Measurements from ENCODE around the gene NGF. TPM values are rescaled to one million over a fixed set of nuclear protein-coding genes. Genes with fewer than 3 reads are reported as not detected.

The NGF gene
- total RNA-seq, 4 donors from 2014 or later, result 2.9 to 7.5 (median 3.8) TPM

DNA sequence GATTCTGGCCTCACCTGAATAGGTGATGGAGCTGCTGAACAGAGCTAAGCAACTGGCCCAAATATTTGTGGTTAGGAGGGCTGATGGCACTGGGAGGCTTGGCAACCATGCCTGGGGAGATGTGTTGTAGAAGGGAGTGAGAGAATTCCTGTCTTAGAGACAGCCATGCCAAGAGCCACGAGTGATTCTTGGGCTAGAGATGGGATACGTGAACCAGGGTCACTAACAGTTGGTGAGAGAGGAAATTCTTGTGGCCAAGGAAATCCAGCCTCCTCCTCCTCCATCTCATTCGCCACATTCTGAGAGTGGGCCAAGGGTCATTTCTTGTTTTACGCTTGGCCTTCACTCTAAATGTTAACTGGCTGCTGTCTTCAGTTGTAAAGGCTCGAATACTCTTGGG is 46.3 kb downstream of the NGF start:
- H3K27ac ChIP-seq (replicated peaks in 1 of 4), result no peak overlapping the region
- no peak overlapping the region for H3K4me3 ChIP-seq
- H3K9me3 ChIP-seq, result no peaks in the 10 kb centered on the region
- no peak for DNase-seq (ENCODE audit: extremely low spot score)
- intact Hi-C loops (cut with DNase I), result no loop called here
- peaks cover 0 to 6% (median 0%) of the 10 kb centered on the region in 4 donors for H3K4me1 ChIP-seq
- TF ChIP-seq, protein P1, sequence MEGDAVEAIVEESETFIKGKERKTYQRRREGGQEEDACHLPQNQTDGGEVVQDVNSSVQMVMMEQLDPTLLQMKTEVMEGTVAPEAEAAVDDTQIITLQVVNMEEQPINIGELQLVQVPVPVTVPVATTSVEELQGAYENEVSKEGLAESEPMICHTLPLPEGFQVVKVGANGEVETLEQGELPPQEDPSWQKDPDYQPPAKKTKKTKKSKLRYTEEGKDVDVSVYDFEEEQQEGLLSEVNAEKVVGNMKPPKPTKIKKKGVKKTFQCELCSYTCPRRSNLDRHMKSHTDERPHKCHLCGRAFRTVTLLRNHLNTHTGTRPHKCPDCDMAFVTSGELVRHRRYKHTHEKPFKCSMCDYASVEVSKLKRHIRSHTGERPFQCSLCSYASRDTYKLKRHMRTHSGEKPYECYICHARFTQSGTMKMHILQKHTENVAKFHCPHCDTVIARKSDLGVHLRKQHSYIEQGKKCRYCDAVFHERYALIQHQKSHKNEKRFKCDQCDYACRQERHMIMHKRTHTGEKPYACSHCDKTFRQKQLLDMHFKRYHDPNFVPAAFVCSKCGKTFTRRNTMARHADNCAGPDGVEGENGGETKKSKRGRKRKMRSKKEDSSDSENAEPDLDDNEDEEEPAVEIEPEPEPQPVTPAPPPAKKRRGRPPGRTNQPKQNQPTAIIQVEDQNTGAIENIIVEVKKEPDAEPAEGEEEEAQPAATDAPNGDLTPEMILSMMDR (IDR thresholded peaks at IDR 0.05), result no peak
- TF ChIP-seq EP300 (IDR thresholded peaks at IDR 0.05) (no peak), POLR2AphosphoS5 (IDR thresholded peaks at IDR 0.05) (no peak), POLR2A (IDR thresholded peaks at IDR 0.05; ENCODE audit: low read depth) (no peak)
- 88% methylated on average over 5 of the region's 5 CpGs for WGBS
- H3K27me3 ChIP-seq, result no peaks in the 10 kb centered on the region
- peaks cover 0 to 17% (median 2%) of the 10 kb centered on the region in 4 donors for H3K36me3 ChIP-seq

DNA sequence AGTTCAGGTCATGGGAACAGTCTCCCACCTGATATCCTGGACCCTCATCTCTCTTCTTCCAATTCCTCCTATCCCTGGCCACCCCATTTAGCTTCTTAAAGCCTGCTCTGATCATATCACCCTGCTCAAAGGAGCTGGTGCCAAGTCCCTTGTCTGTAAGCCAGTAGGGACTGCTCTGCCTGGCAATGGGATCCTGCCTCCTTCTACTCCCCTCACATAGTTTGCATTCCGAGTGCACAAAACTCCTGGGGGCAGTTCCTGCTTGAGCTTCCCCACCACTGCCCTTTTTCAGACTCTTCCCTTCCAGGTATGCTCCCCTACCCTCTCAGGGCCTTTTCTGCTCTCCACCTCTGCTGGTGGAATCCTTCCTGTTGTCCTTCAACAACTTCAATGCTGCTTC is 48.1 kb downstream of the NGF start:
- 76% methylated on average over 1 of the region's 1 CpG for WGBS
- no peaks in the 10 kb centered on the region for H3K27me3 ChIP-seq
- DNase-seq (ENCODE audit: extremely low spot score), result no peak
- no peak overlapping the region for H3K4me3 ChIP-seq
- H3K27ac ChIP-seq (replicated peaks in 1 of 4), result no peak overlapping the region
- TF ChIP-seq POLR2A (IDR thresholded peaks at IDR 0.05; ENCODE audit: low read depth) (no peak), POLR2AphosphoS5 (IDR thresholded peaks at IDR 0.05) (no peak), EP300 (IDR thresholded peaks at IDR 0.05) (no peak)
- TF ChIP-seq, protein P1 (IDR thresholded peaks at IDR 0.05), result no peak
- peaks cover 0 to 26% (median 2%) of the 10 kb centered on the region in 4 donors for H3K36me3 ChIP-seq
- intact Hi-C loops (cut with DNase I), result no loop called here
- H3K4me1 ChIP-seq, result peaks cover 0 to 8% (median 7%) of the 10 kb centered on the region in 4 donors
- H3K9me3 ChIP-seq, result no peaks in the 10 kb centered on the region

DNA sequence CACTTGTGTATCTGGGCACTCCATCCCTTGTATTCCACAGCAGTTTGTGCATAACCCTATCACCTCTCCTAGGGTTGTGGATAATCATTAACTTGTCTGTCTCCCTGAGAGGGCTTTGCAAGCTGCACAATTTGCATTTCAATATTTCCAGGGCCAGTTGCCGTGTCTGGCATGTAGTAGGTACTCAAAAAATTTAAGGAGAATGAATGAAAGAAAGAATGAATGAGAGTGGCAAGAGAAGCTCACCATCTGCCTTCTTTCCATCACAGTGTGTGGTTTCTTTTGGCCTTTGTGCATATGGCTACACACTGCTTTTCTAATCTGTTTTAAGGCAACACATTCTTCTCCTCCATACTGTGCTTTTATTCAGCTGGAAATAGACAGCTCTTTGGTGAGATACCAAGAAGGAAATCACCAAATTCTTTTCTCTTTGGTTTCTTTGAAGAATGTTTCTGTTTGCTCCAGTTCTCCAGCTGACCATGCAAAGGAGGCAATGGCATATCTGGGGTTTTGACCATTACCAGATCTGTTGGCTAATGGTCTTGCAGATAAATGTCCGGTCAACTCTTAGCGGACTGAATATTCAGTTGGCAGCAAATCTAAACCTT is 49.4 kb downstream of the NGF start:
- Histone ChIP-seq H3K27me3 (no peaks in the 10 kb centered on the region), H3K9me3 (no peaks in the 10 kb centered on the region), H3K4me3 (no peak overlapping the region), H3K4me1 (peaks cover 0 to 18% (median 18%) of the 10 kb centered on the region in 4 donors), H3K27ac (replicated peaks in 1 of 4) (no peak overlapping the region), H3K36me3 (peaks cover 0 to 26% (median 2%) of the 10 kb centered on the region in 4 donors)
- no peak for DNase-seq (ENCODE audit: extremely low spot score)
- WGBS, result 87% methylated on average over 3 of the region's 3 CpGs
- TF ChIP-seq POLR2AphosphoS5 (IDR thresholded peaks at IDR 0.05) (no peak), POLR2A (IDR thresholded peaks at IDR 0.05; ENCODE audit: low read depth) (no peak), EP300 (IDR thresholded peaks at IDR 0.05) (no peak)
- TF ChIP-seq, protein P1 (IDR thresholded peaks at IDR 0.05), result no peak
- intact Hi-C loops (cut with DNase I), result no loop called here

DNA sequence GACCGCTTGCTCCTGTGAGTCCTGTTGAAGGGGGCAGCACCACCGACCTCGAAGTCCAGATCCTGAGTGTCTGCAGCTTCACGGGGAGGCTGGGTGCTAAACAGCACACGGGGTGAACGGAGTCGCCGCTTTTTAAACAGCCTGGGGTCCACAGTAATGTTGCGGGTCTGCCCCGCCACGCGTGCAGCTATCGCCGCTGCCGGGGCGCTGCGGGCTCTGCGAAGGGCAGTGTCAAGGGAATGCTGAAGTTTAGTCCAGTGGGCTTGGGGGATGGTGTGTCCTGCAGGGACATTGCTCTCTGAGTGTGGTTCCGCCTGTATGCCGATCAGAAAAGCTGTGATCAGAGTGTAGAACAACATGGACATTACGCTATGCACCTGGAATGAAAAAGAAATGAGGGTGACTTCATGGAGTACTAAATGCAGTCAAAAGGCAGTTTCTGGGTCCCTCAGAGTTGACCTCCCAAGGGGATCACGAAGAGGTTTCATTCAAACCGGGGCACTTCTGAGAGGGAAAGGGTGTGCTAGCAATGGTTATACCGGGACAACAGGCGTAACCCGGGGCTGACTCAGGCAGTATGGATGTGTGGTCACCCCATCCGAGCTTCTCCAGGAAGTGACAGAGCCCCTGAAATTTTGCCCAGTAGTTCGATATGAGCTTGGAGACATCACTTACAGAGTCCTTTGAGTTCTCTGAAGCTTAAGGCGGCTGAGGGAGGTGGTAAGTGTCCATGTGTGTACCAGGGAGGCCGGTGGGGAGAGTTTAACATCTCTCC is 51.4 kb downstream of the NGF start:
- intact Hi-C loops (cut with DNase I), result no loop called here
- WGBS, result 95% methylated on average over 30 of the region's 30 CpGs
- DNase-seq (ENCODE audit: extremely low spot score), result no peak

More for the DNA sequence above, 51.4 kb downstream of the NGF start:
- H3K4me1 ChIP-seq, result peaks cover 3 to 30% (median 27%) of the 10 kb centered on the region in 4 donors
- no peaks in the 10 kb centered on the region for H3K27me3 ChIP-seq
- no peak overlapping the region for H3K4me3 ChIP-seq
- peaks cover 0 to 16% (median under 1%) of the 10 kb centered on the region in 4 donors for H3K36me3 ChIP-seq
- no peak for TF ChIP-seq POLR2A (IDR thresholded peaks at IDR 0.05; ENCODE audit: low read depth)
- TF ChIP-seq EP300 (IDR thresholded peaks at IDR 0.05), result no peak
- no peak for TF ChIP-seq POLR2AphosphoS5 (IDR thresholded peaks at IDR 0.05)
- TF ChIP-seq, protein P1 (IDR thresholded peaks at IDR 0.05), result no peak
- no peaks in the 10 kb centered on the region for H3K9me3 ChIP-seq
- no peak overlapping the region for H3K27ac ChIP-seq (replicated peaks in 1 of 4)
